GM12878 (cell line): ENCODE results near the gene TTYH1. TPM values are rescaled to one million over a fixed set of nuclear protein-coding genes. Genes with fewer than 3 reads are reported as not detected.
A peak's percentile ranks its signal among the peaks of the same experiment; 100 is the strongest.

Experiments used
- BHLHE40 ChIP-seq, 2 experiments: fragments of 450-650 bp in 1 of 2; IDR thresholded peaks; 2 replicates each; pipeline ENCODE4 v1.6.1; 2011 to 2017; ENCODE audit warnings: low read depth in 2 of 2, borderline replicate concordance in 1 of 2, improper control_type of control experiment in 1 of 2, low read length in 1 of 2, mild to moderate bottlenecking in 1 of 2
- CBX3 ChIP-seq: fragments of 200-600 bp; sonication (generic); IDR thresholded peaks from 2 replicates; pipeline ENCODE4 v1.6.1; 2016; ENCODE audit warnings: low read depth, borderline replicate concordance
- CHD1 ChIP-seq: IDR thresholded peaks from 2 replicates; pipeline ENCODE4 v1.6.1; 2012; ENCODE audit warnings: low read depth, low read length, improper control_type of control experiment
- CHD4 ChIP-seq: fragments of 200-600 bp; sonication (generic); IDR thresholded peaks from 2 replicates; pipeline ENCODE4 v1.6.1; 2016; ENCODE audit warnings: mild to moderate bottlenecking
- DPF2 ChIP-seq: fragments of 450-650 bp; IDR thresholded peaks from 2 replicates; pipeline ENCODE4 v1.6.1; 2017; ENCODE audit warnings: mild to moderate bottlenecking
- E2F8 ChIP-seq: fragments of 450-650 bp; IDR thresholded peaks from 2 replicates; pipeline ENCODE4 v1.6.1; 2018; ENCODE audit warnings: mild to moderate bottlenecking, low read depth, moderate library complexity; ENCODE audit not compliant: partially characterized antibody
- FOS ChIP-seq: IDR thresholded peaks from 3 replicates; pipeline ENCODE4 v1.6.1; 2011; ENCODE audit warnings: borderline replicate concordance; ENCODE audit not compliant: insufficient read length; ENCODE audit errors: extremely low read depth
- GABPA ChIP-seq: IDR thresholded peaks from 2 replicates; pipeline ENCODE4 v1.6.1; 2014; ENCODE audit warnings: antibody characterized with exemption, low read depth, mild to moderate bottlenecking, inconsistent platforms
- IKZF2 ChIP-seq, 2 experiments: fragments of 450-650 bp; IDR thresholded peaks; 2 replicates each; pipeline ENCODE4 v1.6.1; 2017; ENCODE audit warnings: mild to moderate bottlenecking in 2 of 2, moderate library complexity in 2 of 2
- LARP7 ChIP-seq: fragments of 450-650 bp; IDR thresholded peaks from 2 replicates; pipeline ENCODE4 v1.6.1; 2017; ENCODE audit warnings: mild to moderate bottlenecking
- NR2F1 ChIP-seq: fragments of 450-650 bp; conservative IDR thresholded peaks from 2 replicates; pipeline ENCODE4 v1.6.1; 2017; ENCODE audit warnings: mild to moderate bottlenecking
- RB1 ChIP-seq: fragments of 450-650 bp; formaldehyde crosslinking; IDR thresholded peaks from 2 replicates; pipeline ENCODE4 v1.6.1; 2017; ENCODE audit warnings: mild to moderate bottlenecking, borderline replicate concordance
- RELB ChIP-seq: fragments of 450-650 bp; IDR thresholded peaks from 2 replicates; pipeline ENCODE4 v1.6.1; 2017; ENCODE audit warnings: low read depth, mild to moderate bottlenecking, moderate library complexity
- REST ChIP-seq: IDR thresholded peaks from 2 replicates; pipeline ENCODE4 v1.6.1; 2012; ENCODE audit warnings: mild to moderate bottlenecking, low read depth, low read length
- SMAD5 ChIP-seq: IDR thresholded peaks from 2 replicates; pipeline ENCODE4 v1.6.1; 2016; ENCODE audit warnings: antibody characterized with exemption, low read depth
- SREBF2 ChIP-seq: IDR thresholded peaks from 2 replicates; pipeline ENCODE4 v1.6.1; 2012; ENCODE audit warnings: mild to moderate bottlenecking, low read length
- STAT3 ChIP-seq: IDR thresholded peaks from 2 replicates; pipeline ENCODE4 v1.6.1; 2011; ENCODE audit warnings: low read depth, low read length, improper control_type of control experiment
- ZBTB4 ChIP-seq: fragments of 450-650 bp; formaldehyde crosslinking; IDR thresholded peaks from 2 replicates; pipeline ENCODE4 v1.4.0; 2022; ENCODE audit warnings: mild to moderate bottlenecking, moderate library complexity
- ZZZ3 ChIP-seq: IDR thresholded peaks from 2 replicates; pipeline ENCODE4 v1.6.1; 2011; ENCODE audit warnings: low read depth; ENCODE audit not compliant: control insufficient read depth, insufficient read length
- polyA plus RNA-seq, 11 experiments: library from polyadenylated mRNA; depleted of rRNA in 4 of 11; unstranded in 6 of 11; stranded (reverse) in 5 of 11; fragments of >200 nt; fragmentation: Nextera tagmentation in 4 of 11; fragmentation: Illumina TruSeq in 1 of 11; extraction: Ambion mirVana in 4 of 11; extraction: Trizol in 1 of 11; gene quantifications; 1 replicate in 1 of 11; 2 replicates in 10 of 11; pipeline versions ENCODE4 v1.2.1 to v1.2.3, GENCODE V29; 2011 to 2016; ENCODE audit warnings: inconsistent platforms in 2 of 11, missing spikeins in 2 of 11, low read depth in 1 of 11
- total RNA-seq, 4 experiments: library from RNA; depleted of rRNA in 3 of 4; stranded (reverse); fragments of >200 nt in 3 of 4; fragmentation: Illumina TruSeq in 1 of 4; extraction: Trizol in 1 of 4; gene quantifications; 2 replicates each; pipeline versions ENCODE4 v1.2.1 to v1.2.3, GENCODE V29; 2013 to 2021

TTYH1 gene
- total and polyA plus RNA-seq, 10 of the 15 experiments (the other 5 are each of a cell fraction or from before 2014, with no cell fraction given): 0.01 to 0.36 (median 0.09) TPM; not detected in 3

- TF ChIP-seq DPF2 (0 out of 2 replicates have a peak, but pooled peaks have one; percentile 9), RELB (peak; percentile 17; the same call in 1 of the 2 replicates), RB1 (no peak), GABPA (no peak), NR2F1 (peak; percentile 26; the same call in 1 of the 2 replicates), CHD1 (no peak), BHLHE40 (IDR thresholded peaks at IDR 0.05; ENCODE audit: borderline replicate concordance in 1 of 2, low read depth in 2 of 2, low read length in 1 of 2) (peak in 1 of 2 experiments; percentile 59; a peak in 3 of 4 replicates), IKZF2 (IDR thresholded peaks at IDR 0.05) (peak; percentile 15 to 38; a peak in 2 of 4 replicates), REST (no peak), LARP7 (no peak), STAT3 (no peak), E2F8 (no peak), ZZZ3 (no peak), ZBTB4 (CRISPR knock-in tag) (no peak), SMAD5 (no peak), FOS (no peak), CHD4 (no peak), CBX3 (no peak), SREBF2 (no peak)
Observed at GRCh38 chr19:54387991-54388801, 27.1 kb upstream of the TTYH1 start (continued).
